Inflammatory macrophage treated with lipopolysaccharide for 1 hour (primary cell): ENCODE results near the gene GFOD1.
"Not testable (repeated sequence)": the region's sequence is repeated elsewhere in the genome, so short reads cannot be mapped to it uniquely, and the experiment has no call there.

ENCODE experiments used
- DNase-seq, 2 donors: peaks; one replicate each; pipeline ENCODE4 v3.0.0-alpha.2; 2020 to 2022

Gene GFOD1

GRCh38 chr6:13348334-13349113, 138.9 kb downstream of the GFOD1 start:
- DNase-seq = no peak

DNA sequence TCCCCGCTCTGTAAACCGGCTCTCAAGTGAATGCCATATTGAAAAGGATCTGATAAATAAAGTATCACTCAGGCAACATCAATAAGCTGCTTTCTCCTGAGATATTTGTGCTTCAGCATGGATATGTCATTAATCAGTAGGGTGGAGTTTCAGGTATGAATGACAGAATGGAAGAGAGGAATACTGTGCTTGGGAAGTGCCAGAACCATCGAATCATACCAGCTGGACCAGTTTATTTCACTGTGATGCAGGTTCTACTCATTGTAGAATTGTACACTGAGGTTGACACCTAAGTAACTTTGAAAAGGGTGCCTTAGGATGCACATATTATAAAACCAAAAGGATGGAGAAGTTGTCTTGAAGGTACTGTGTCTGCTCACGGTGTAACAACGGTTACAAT, 141.2 kb downstream of the GFOD1 start:
- DNase-seq = no peak

GRCh38 chr6:13342414-13343019, 144.9 kb downstream of the GFOD1 start:
- no peak for DNase-seq

GRCh38 chr6:13339863-13340630, 147.4 kb downstream of the GFOD1 start:
- DNase-seq = peak in 1 of 2 donors; percentile 14

DNA sequence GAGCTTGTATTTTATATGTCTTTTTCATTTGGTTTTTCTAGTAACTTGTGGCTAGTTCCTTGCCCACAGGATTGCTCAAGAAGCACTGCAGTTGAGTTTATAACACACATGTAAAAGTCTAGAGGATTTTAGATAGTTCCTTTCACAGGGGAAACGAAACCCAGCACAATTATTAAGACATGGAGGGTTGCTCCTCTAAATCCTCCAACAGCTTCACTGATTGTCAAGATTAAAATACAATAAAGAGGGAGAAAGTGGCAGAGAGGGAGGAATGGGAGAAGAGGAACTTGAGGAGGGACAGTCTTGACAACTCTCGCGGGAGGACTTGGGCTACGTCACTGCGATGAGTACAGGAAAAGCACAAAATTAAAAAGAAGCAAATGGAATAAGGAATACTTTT, 149.4 kb downstream of the GFOD1 start:
- peak; percentile 45 to 65 for DNase-seq

DNA sequence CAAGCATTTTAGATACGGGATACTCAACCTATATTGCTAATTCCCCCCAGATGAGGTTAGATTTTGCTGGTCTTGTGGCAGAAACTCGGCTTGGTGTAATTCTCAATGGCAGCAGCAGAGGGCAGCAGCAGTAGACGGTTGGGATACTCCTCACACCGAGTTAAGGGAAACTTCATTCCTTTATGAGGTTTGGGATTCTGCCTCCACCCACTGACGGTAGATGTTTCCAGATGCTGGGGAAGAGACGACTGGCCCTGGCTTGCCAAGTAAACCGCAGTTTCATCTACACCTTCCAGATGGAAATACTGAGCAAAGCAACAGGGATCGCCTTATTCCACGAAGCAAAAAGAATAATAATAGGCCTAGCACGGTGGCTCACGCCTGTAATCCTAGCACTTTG, 150.8 kb downstream of the GFOD1 start:
- peak; percentile 51 to 91 for DNase-seq

- no peak for DNase-seq
These were observed 152.4 kb downstream of the GFOD1 start for GRCh38 chr6:13334953-13335352.

GRCh38 chr6:13332349-13332706, 155.1 kb downstream of the GFOD1 start:
- no peak for DNase-seq

DNA sequence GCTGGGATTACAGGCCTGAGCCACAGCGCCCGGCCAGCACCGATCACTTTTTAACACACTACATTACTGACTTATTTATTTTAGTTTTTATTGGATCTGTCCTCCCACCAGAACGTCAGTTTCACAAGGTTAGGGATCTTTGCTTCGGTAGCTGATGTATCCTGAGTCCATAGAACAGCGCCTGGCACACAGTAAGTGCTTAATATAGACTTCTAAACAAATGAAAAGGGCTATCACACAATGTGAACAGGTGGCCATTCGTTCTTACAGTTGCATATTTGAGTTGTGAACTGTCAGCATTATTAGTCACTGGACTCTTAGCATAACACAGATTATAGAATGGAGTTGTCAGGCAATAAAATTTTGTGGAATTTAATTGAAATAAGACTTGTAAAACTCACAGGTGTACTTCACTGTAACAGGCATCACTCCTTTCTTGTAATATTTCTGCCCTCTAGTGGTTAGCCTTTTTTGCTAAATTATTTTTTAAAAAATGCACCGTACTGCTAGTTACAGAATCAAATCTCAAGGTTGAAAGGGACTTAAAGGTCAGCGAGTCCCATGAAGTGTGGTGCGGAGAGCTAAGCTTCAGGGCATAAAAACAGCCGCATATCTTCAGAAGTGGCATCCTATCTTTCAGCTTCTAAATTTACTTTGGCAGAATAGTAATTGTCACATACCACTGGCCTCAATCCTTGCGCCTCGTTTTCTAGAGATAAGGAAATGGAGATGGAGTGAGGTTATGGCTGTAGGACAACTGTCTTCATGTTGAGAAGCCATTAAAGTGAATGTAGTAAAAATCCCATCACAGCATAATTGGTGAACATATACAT, 155.7 kb downstream of the GFOD1 start:
- DNase-seq = peak; percentile 21 to 84

DNA sequence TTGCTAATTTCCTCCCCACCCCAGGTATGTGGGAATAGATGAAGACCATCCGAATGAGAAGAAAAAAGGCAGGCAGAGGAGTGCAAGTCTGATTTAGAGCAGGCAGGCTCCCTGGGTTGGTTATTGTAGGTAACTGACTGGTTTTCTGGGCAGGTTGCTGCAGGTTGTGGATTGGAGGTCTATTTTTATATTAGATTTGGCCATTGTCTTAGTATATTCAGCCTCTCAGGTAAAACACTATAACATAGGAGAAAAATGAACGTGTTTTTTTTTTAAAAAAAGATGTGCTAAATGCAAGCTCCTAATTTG, 158.6 kb downstream of the GFOD1 start:
- no peak for DNase-seq

DNA sequence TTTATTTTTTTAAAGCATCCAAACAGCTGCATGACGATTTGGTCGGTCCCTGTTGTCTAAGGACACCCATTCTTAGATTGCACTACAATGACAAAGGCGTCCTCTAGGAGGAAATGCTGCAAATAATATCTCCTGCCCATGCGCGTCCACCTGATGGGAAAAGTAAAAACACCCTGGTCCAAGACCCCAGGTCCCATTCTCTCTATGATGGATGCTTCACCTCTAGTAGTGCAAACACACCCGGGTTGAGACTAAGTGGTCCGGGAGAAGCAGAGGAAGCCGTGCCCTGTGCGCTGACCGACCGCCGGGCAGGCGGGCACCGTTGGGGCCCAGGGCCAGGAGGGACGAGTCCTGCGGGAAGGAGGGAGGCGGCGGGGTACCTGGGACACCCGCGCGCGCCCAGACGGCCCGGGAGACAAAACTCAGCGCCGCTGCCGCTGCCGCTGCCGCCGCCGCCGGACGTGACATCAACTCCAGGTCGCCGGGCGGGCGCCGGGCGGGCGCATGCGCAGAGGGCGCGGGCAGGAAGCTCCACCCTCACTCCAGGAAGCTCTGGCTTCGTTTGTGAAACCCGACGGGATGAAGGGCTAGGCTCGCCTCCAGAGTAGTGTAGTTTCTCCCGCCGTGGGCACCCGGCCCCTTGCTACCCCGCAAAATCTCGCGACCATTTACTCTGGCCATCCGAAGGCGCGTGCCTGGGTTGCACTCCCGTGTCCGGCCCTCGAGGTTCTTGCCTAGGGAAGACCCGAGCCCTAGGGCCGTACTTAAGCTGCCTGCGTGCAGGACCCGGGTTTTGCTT, 159.1 kb downstream of the GFOD1 start, which contains the start of gene TBC1D7:
TSS of gene TBC1D7 (minus strand) at position 462 of the 799 bp plus-strand sequence. CDS start 1,639 bp downstream, outside the sequence.
- DNase-seq = peak; percentile 89 to 91

DNA sequence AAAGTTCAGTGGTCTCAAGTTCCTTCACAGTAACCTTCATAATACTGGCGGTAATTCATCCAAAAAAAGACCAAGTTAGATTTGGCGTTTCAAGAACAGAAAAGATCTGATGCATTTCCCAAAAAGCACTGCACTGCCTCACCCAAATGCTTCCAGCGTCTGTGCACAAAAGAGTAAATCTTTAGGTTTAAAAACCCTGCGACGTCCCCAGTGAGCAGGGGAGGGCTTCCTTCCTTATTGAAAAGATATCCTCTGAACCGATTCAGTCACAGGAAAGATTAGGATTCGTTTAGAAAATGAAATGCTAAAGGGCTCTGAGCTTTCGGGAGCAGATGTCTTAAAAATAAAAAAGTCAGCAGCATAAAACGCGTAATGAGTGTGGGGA, 159.7 kb downstream of the GFOD1 start:
- peak; percentile 23 to 31 for DNase-seq

- DNase-seq = not testable (repeated sequence)
These were observed 161.3 kb downstream of the GFOD1 start for GRCh38 chr6:13326031-13326586.

GRCh38 chr6:13319891-13320564, 167.4 kb downstream of the GFOD1 start:
- no peak for DNase-seq

DNA sequence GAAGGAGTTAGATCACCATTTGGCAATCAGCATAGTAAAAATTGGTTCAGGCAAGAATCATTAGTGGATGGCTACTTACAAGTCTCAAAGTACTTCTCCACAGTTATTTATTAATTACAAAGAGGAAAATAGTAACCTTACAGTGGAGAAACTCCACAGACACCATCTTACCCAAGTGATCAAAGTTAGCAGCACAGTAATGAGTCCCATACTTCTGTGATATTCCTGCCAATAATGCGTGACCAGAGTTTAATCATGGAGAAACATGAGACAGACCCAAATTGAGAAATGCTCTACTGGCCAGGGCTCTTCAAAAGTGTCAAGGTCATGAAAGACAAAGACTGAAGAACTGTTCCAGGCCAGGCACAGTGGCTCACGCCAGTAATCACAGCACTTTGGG, 168.6 kb downstream of the GFOD1 start:
- no peak for DNase-seq

DNA sequence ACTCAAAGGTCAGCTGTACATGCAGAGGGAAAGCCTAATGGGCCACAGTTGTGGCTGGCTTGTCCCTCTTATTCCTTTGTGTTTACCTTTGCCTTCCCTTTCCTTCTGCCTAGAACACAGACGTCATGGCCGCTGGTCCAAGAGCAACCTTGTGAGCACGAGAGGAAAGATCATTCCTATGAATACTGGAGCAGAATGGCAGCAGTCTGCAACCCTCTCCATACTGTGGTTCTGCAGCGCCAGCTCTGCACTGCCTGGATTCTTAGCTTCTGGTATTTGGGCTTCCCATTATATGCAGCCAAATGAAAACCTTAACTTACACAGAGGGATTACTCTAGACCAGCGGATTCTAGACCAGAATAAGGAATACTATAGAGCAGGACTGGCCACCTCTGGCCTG, 171.5 kb downstream of the GFOD1 start:
- DNase-seq = no peak

DNA sequence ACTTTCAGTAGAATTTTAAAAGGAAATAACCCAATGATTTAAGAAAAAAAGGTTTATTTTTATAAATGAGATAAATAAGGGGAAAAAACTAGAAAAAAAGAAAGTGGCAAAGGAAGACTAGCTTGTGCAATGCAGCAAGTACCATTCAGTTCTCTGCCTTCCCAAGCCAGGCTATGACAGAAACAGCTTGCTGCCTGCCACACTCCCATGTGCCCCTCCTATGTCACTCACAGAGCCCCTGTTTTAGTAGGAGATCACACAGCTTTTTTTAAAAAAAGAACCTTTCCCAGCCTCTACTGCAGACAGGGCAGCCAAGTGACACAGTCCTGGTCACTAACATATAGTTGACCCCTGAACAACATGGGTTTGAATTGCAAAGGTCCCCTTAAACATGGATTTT, 172.6 kb downstream of the GFOD1 start:
- no peak for DNase-seq

- DNase-seq = no peak
These were observed 176.2 kb downstream of the GFOD1 start for GRCh38 chr6:13311155-13311554.

- DNase-seq = no peak
These were observed 179.1 kb downstream of the GFOD1 start for GRCh38 chr6:13308332-13308731.
